Neutrophil (primary cell): ENCODE measurements around the gene FBP1.

Source experiments
- H3K27ac ChIP-seq: fragments of 200-600 bp; sonication (generic); 2 replicates; pipeline ENCODE4 v1.5.1; 2016; ENCODE audit warnings: mild to moderate bottlenecking, moderate library complexity
- H3K27me3 ChIP-seq: fragments of 200-600 bp; sonication (generic); 2 replicates; pipeline ENCODE4 v1.6.0; 2016; ENCODE audit warnings: mild to moderate bottlenecking
- H3K36me3 ChIP-seq: fragments of 200-600 bp; sonication (generic); 2 replicates; pipeline ENCODE4 v1.5.1; 2017
- H3K4me1 ChIP-seq, 2 experiments: fragments of 200-600 bp in 1 of 2; sonication (generic) in 1 of 2; 1 replicate in 1 of 2; 2 replicates in 1 of 2; pipeline versions ENCODE4 v1.5.1 to v1.6.1; 2013 to 2016; ENCODE audit warnings: low read depth in 1 of 2, low read length in 1 of 2, mild to moderate bottlenecking in 1 of 2, moderate library complexity in 1 of 2; ENCODE audit not compliant: control insufficient read depth in 1 of 2, insufficient read depth in 1 of 2
- H3K4me3 ChIP-seq, 2 experiments: fragments of 200-600 bp in 1 of 2; sonication (generic) in 1 of 2; 1 replicate in 1 of 2; 2 replicates in 1 of 2; pipeline ENCODE4 v1.5.1; 2013 to 2016; ENCODE audit warnings: low read depth in 1 of 2, low read length in 1 of 2, mild to moderate bottlenecking in 1 of 2, moderate library complexity in 1 of 2
- H3K9me3 ChIP-seq: fragments of 200-600 bp; sonication (generic); 2 replicates; pipeline ENCODE4 v1.5.1; 2016
- CTCF ChIP-seq: fragments of 200-600 bp; sonication (generic); IDR thresholded peaks from 2 replicates; pipeline ENCODE4 v1.5.1; 2016; ENCODE audit warnings: antibody characterized with exemption

The FBP1 gene

DNA sequence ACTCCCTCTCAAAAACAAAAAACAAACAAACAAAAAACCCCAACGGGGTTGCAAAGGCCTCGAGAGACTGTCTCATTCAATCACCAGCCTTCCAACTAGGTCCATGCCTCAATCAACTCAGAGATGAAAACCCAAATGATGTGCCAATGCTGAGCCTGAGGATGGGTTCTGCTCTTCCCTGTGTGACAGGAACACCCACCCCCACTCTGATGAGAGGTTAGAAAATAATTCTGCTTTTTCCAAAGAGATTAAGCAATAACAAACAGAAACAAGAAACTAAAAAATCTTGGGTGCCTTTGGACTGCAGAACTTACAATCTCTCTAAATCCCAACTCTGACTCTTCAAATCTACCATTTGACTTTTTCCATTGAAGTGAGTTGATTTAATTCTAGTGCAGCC lies 25.5 kb upstream of the FBP1 start:
- no peak for TF ChIP-seq CTCF
- Histone ChIP-seq H3K4me1 (peaks cover 15 to 21% of the 10 kb centered on the region in 2 experiments), H3K27me3 (no peaks in the 10 kb centered on the region), H3K4me3 (no peak overlapping the region), H3K27ac (no peak overlapping the region), H3K36me3 (no peaks in the 10 kb centered on the region), H3K9me3 (no peaks in the 10 kb centered on the region)

- Histone ChIP-seq H3K9me3 (no peaks in the 10 kb centered on the region), H3K4me1 (peaks cover 13% of the 10 kb centered on the region in 2 experiments), H3K27ac (no peak overlapping the region), H3K36me3 (no peaks in the 10 kb centered on the region), H3K4me3 (no peak overlapping the region), H3K27me3 (no peaks in the 10 kb centered on the region)
- TF ChIP-seq CTCF: no peak
Observed at GRCh38 chr9:94663640-94664039, 24.3 kb upstream of the FBP1 start.

DNA sequence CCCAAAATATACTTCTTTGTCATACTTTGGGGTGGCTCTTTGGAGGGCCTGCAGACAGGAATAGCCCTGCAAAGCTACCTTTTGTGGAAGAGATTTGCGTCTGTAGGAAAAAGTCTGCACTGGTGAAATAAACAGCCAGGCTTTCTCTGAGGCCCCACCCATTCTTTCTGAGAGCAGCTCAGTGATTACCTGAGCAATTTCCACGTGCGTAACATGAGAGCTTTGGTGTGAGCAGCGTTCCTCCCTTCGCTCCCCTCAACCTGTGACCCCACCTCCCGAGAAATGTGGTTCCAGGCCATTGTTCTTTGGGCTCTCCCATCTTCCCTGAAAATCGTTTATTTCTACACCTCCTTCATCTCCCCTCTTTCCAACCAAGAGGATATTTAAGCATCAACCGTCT lies 23.8 kb upstream of the FBP1 start:
- Histone ChIP-seq H3K4me3 (no peak overlapping the region), H3K4me1 (peaks cover 8 to 9% of the 10 kb centered on the region in 2 experiments), H3K27ac (no peak overlapping the region), H3K9me3 (no peaks in the 10 kb centered on the region), H3K27me3 (no peaks in the 10 kb centered on the region), H3K36me3 (no peaks in the 10 kb centered on the region)
- TF ChIP-seq CTCF: no peak

DNA sequence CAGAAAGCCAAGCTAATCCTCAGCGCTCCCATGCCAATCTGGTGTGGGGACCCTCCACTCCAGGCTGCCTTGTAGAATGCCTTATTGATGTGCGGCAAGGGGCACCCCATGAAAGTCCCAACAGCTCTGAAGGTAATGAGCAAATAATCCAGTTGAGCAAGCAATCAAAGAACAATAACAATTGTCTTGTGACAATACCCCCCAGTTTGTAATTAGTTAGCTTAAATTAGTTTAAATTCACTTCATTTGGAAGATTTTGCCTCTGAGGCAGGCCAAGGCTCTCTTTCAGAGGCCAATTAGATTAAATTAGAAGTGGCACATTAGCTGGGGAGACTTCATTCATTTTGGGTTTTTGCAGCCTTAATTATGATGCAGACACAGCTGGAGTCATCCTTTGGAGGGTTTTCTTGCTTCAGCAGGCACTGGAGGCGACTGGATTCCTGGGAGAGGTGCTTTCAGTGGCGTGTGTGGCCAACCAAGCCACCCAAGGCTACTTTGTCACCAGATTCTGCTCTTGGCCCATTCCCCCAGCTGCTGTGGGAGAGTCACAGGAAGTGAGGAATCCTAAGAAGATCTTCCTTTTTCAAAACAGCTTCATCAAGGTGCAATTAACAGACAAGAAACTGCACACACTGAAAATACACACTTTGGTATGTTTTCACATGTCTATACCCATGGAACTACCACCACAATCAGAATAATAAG lies 17.9 kb upstream of the FBP1 start:
- Histone ChIP-seq H3K27ac (no peak overlapping the region), H3K36me3 (no peaks in the 10 kb centered on the region), H3K4me3 (no peak overlapping the region), H3K27me3 (no peaks in the 10 kb centered on the region), H3K4me1 (peaks cover 16 to 19% of the 10 kb centered on the region in 2 experiments), H3K9me3 (no peaks in the 10 kb centered on the region)
- TF ChIP-seq CTCF: no peak

DNA sequence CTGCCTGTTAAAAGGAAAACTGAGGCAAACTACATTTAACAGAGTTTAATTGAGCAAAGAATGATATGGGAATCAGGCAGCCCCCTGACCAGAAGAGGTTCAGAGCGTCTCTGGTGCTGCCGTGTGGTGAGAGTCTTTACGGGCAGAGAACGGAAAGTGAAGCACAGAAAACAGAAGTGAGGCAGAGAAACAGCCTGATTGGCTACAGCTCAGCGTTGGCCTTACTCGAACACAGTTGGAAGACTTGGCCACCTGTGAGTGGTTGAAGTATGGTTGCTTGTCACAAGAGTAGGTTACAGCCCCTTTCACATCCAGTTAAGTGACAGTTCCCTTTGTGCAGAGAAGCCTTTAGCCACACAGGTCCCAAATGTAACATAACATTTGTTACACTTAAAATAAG lies 16.9 kb upstream of the FBP1 start:
- no peaks in the 10 kb centered on the region for H3K36me3 ChIP-seq
- H3K27ac ChIP-seq: peak overlapping the region; percentile 42
- peaks cover 16 to 19% of the 10 kb centered on the region in 2 experiments for H3K4me1 ChIP-seq
- no peak for TF ChIP-seq CTCF
- H3K4me3 ChIP-seq: peak overlapping the region; percentile 38 to 44
- no peaks in the 10 kb centered on the region for H3K9me3 ChIP-seq
- no peaks in the 10 kb centered on the region for H3K27me3 ChIP-seq
